GM23338 (cell line): ENCODE results near the gene PHLDB2. TPM values are rescaled to one million over a fixed set of nuclear protein-coding genes. Genes with fewer than 3 reads are reported as not detected.

ENCODE experiments used
- ATAC-seq: fragments of 200-7000 bp; cut with Tn5 transposase; 3 replicates; pipeline ENCODE4 v1.9.1; 2020
- DNase-seq: peaks from one replicate; pipeline ENCODE4 v3.0.0-alpha.2; 2015; ENCODE audit warnings: low spot score
- H2AFZ ChIP-seq: fragments of 200-600 bp; sonication (generic); 2 replicates; pipeline ENCODE4 v1.8.0; 2016; ENCODE audit warnings: antibody characterized with exemption, mild to moderate bottlenecking, moderate library complexity
- H3F3A ChIP-seq: fragments of 200-600 bp; sonication (generic); replicated peaks from 2 replicates; pipeline ENCODE4 v1.8.0; 2017; ENCODE audit warnings: antibody characterized with exemption, mixed run types, low read depth
- H3K27ac ChIP-seq: fragments of 200-600 bp; sonication (generic); 2 replicates; pipeline ENCODE4 v1.6.1; 2016; ENCODE audit warnings: low read depth
- H3K27me3 ChIP-seq: fragments of 200-600 bp; sonication (generic); 2 replicates; pipeline ENCODE4 v1.8.0; 2016; ENCODE audit warnings: mild to moderate bottlenecking, mixed run types, moderate library complexity; ENCODE audit not compliant: insufficient read depth
- H3K36me3 ChIP-seq: fragments of 200-600 bp; sonication (generic); 2 replicates; pipeline ENCODE4 v1.8.0; 2016; ENCODE audit warnings: mild to moderate bottlenecking; ENCODE audit not compliant: insufficient read depth
- H3K4me1 ChIP-seq: fragments of 200-600 bp; sonication (generic); 2 replicates; pipeline ENCODE4 v1.8.0; 2016; ENCODE audit warnings: mild to moderate bottlenecking, moderate library complexity; ENCODE audit not compliant: insufficient read depth
- H3K4me2 ChIP-seq: fragments of 200-600 bp; sonication (generic); 2 replicates; pipeline ENCODE4 v1.7.1; 2017; ENCODE audit warnings: mixed run types
- H3K4me3 ChIP-seq: fragments of 200-600 bp; sonication (generic); 2 replicates; pipeline ENCODE4 v1.6.1; 2016; ENCODE audit warnings: mixed run types
- H3K79me2 ChIP-seq: fragments of 200-600 bp; sonication (generic); replicated peaks from 2 replicates; pipeline ENCODE4 v1.8.0; 2017; ENCODE audit warnings: mild to moderate bottlenecking; ENCODE audit not compliant: insufficient read depth
- H3K9me2 ChIP-seq: fragments of 200-600 bp; sonication (generic); 2 replicates; pipeline ENCODE4 v1.8.0; 2017; ENCODE audit not compliant: insufficient read depth
- H4K20me1 ChIP-seq: fragments of 200-600 bp; sonication (generic); replicated peaks from 2 replicates; pipeline ENCODE4 v1.8.0; 2017; ENCODE audit warnings: mild to moderate bottlenecking; ENCODE audit not compliant: insufficient read depth
- H3K27ac Mint-ChIP-seq: 2 replicates; pipeline ENCODE4 v1.8.0; 2020; ENCODE audit warnings: inconsistent platforms, mild to moderate bottlenecking, moderate library complexity, mixed read lengths
- H3K27me3 Mint-ChIP-seq: 3 replicates; pipeline ENCODE4 v1.8.0; 2022; ENCODE audit warnings: low read depth, mild to moderate bottlenecking, moderate library complexity, mixed read lengths, inconsistent platforms; ENCODE audit not compliant: insufficient read depth, poor library complexity
- H3K36me3 Mint-ChIP-seq: 3 replicates; pipeline ENCODE4 v1.8.0; 2021; ENCODE audit warnings: low read depth, mild to moderate bottlenecking, inconsistent platforms, moderate library complexity, mixed read lengths
- H3K4me1 Mint-ChIP-seq: 3 replicates; pipeline ENCODE4 v1.8.0; 2020; ENCODE audit warnings: mild to moderate bottlenecking, inconsistent platforms, mixed read lengths
- H3K4me3 Mint-ChIP-seq: 3 replicates; pipeline ENCODE4 v1.8.0; 2021; ENCODE audit warnings: moderate library complexity, mild to moderate bottlenecking, inconsistent platforms, mixed read lengths
- H3K9me3 Mint-ChIP-seq: 3 replicates; pipeline ENCODE4 v1.8.0; 2020; ENCODE audit warnings: moderate library complexity, mild to moderate bottlenecking, inconsistent platforms, mixed read lengths
- CREB1 ChIP-seq: fragments of 250-450 bp; sonication (Bioruptor Pico); IDR thresholded peaks from 2 replicates; pipeline ENCODE4 v1.5.0; 2020; ENCODE audit warnings: low read depth, mild to moderate bottlenecking, moderate library complexity
- ETS1 ChIP-seq: IDR thresholded peaks from 2 replicates; pipeline ENCODE4 v1.6.1; 2016; ENCODE audit warnings: antibody characterized with exemption
- EZH2 ChIP-seq: fragments of 200-600 bp; sonication (generic); IDR thresholded peaks from one replicate; pipeline ENCODE4 v1.8.0; 2017; ENCODE audit warnings: antibody characterized with exemption, mild to moderate bottlenecking, low read depth; ENCODE audit not compliant: unreplicated experiment
- EZH2phosphoT487 ChIP-seq: fragments of 200-600 bp; sonication (generic); IDR thresholded peaks from one replicate; pipeline ENCODE4 v1.8.1; 2018; ENCODE audit warnings: antibody characterized with exemption; ENCODE audit not compliant: unreplicated experiment
- JUNB ChIP-seq: IDR thresholded peaks from one replicate; pipeline ENCODE4 v1.6.1; 2016; ENCODE audit warnings: antibody characterized with exemption; ENCODE audit not compliant: unreplicated experiment
- NANOG ChIP-seq: IDR thresholded peaks from 2 replicates; pipeline ENCODE4 v1.6.1; 2016; ENCODE audit warnings: antibody characterized with exemption, borderline replicate concordance
- POLR2AphosphoS5 ChIP-seq: IDR thresholded peaks from 2 replicates; pipeline ENCODE4 v1.6.1; 2016; ENCODE audit warnings: antibody characterized with exemption, low read depth
- REST ChIP-seq: IDR thresholded peaks from one replicate; pipeline ENCODE4 v1.6.1; 2018; ENCODE audit warnings: antibody characterized with exemption; ENCODE audit not compliant: unreplicated experiment
- STAT1 ChIP-seq: IDR thresholded peaks from one replicate; pipeline ENCODE4 v1.6.1; 2016; ENCODE audit warnings: antibody characterized with exemption; ENCODE audit not compliant: unreplicated experiment
- ZNF114 ChIP-seq: fragments of 250-450 bp; sonication (Bioruptor Pico); IDR thresholded peaks from 2 replicates; pipeline ENCODE4 v1.5.0; 2020; ENCODE audit warnings: mild to moderate bottlenecking, moderate library complexity
- polyA plus RNA-seq: library from polyadenylated mRNA; unstranded; fragments of >200 nt; fragmentation: Nextera tagmentation; extraction: Ambion mirVana; gene quantifications from 2 replicates; pipeline ENCODE4 v1.2.1, GENCODE V29; 2016
- total RNA-seq: library from RNA; depleted of rRNA; stranded (reverse); fragments of >200 nt; shearing (Covaris generic); gene quantifications from 2 replicates; pipeline ENCODE4 v1.2.3, GENCODE V29; 2014
- TF ChIP-seq, protein P1 (sequence below), 2 experiments: fragments of 200-600 bp in 1 of 2; sonication (generic) in 1 of 2; conservative IDR thresholded peaks; 2 replicates each; pipeline versions ENCODE4 v1.5.1 to v1.6.1; 2016 to 2017; ENCODE audit warnings: antibody characterized with exemption in 2 of 2, low read depth in 2 of 2, mild to moderate bottlenecking in 2 of 2, moderate library complexity in 1 of 2
- TF ChIP-seq, protein P2 (sequence below): fragments of 250-450 bp; sonication (Bioruptor Pico); IDR thresholded peaks from 2 replicates; pipeline ENCODE4 v1.5.0; 2020; ENCODE audit warnings: mild to moderate bottlenecking, moderate library complexity

PHLDB2 gene
- total and polyA plus RNA-seq, 2 experiments from 2014 or later: 19.5 to 33.7 TPM

DNA sequence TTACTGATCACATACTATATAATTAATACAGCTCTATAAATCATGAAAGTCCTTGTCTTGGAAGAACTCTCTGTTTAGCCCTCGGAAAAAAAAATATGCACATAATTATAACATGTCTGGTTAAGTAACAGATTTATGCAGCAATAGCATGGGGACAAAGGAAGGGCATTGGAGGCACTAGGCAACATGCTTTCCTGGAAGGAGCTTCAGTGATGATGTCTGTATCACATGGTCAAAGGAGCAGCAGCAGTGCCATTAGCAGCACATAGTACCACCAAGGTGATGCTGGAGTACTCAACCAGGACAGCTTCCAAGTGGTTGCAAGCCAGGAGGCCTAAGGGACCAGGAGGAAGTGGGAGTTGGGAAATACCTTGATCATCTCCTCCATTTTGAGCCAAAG is 36.3 kb upstream of the PHLDB2 start:
- H3K27ac ChIP-seq: no peak overlapping the region
- Mint-ChIP-seq H3K27me3 (peaks cover 6% of the 10 kb centered on the region), H3K36me3 (no peaks in the 10 kb centered on the region), H3K4me1 (no peaks in the 10 kb centered on the region), H3K4me3 (no peak overlapping the region), H3K9me3 (no peaks in the 10 kb centered on the region; the same call in 2 of the 3 replicates), H3K27ac (no peak overlapping the region)
- DNase-seq (no peak), ATAC-seq (no peak)
- no peaks in the 10 kb centered on the region for H3F3A ChIP-seq
- no peaks in the 10 kb centered on the region for H3K36me3 ChIP-seq
- no peak overlapping the region for H3K4me2 ChIP-seq
- peaks cover 10% of the 10 kb centered on the region; the same call in 1 of the 2 replicates for H3K9me2 ChIP-seq
- H3K4me3 ChIP-seq: no peak overlapping the region
- no peaks in the 10 kb centered on the region for H3K4me1 ChIP-seq
- H2AFZ ChIP-seq: no peak overlapping the region
- TF ChIP-seq CREB1 (CRISPR knock-in tag) (no peak), JUNB (no peak), STAT1 (no peak), EZH2phosphoT487 (no peak), REST (no peak), POLR2AphosphoS5 (no peak), ZNF114 (CRISPR knock-in tag) (no peak), EZH2 (no peak), NANOG (no peak), ETS1 (no peak)
- TF ChIP-seq, protein P1, sequence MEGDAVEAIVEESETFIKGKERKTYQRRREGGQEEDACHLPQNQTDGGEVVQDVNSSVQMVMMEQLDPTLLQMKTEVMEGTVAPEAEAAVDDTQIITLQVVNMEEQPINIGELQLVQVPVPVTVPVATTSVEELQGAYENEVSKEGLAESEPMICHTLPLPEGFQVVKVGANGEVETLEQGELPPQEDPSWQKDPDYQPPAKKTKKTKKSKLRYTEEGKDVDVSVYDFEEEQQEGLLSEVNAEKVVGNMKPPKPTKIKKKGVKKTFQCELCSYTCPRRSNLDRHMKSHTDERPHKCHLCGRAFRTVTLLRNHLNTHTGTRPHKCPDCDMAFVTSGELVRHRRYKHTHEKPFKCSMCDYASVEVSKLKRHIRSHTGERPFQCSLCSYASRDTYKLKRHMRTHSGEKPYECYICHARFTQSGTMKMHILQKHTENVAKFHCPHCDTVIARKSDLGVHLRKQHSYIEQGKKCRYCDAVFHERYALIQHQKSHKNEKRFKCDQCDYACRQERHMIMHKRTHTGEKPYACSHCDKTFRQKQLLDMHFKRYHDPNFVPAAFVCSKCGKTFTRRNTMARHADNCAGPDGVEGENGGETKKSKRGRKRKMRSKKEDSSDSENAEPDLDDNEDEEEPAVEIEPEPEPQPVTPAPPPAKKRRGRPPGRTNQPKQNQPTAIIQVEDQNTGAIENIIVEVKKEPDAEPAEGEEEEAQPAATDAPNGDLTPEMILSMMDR (conservative IDR thresholded peaks at IDR 0.05; ENCODE audit: low read depth in 2 of 2): no peak
- TF ChIP-seq, protein P2, sequence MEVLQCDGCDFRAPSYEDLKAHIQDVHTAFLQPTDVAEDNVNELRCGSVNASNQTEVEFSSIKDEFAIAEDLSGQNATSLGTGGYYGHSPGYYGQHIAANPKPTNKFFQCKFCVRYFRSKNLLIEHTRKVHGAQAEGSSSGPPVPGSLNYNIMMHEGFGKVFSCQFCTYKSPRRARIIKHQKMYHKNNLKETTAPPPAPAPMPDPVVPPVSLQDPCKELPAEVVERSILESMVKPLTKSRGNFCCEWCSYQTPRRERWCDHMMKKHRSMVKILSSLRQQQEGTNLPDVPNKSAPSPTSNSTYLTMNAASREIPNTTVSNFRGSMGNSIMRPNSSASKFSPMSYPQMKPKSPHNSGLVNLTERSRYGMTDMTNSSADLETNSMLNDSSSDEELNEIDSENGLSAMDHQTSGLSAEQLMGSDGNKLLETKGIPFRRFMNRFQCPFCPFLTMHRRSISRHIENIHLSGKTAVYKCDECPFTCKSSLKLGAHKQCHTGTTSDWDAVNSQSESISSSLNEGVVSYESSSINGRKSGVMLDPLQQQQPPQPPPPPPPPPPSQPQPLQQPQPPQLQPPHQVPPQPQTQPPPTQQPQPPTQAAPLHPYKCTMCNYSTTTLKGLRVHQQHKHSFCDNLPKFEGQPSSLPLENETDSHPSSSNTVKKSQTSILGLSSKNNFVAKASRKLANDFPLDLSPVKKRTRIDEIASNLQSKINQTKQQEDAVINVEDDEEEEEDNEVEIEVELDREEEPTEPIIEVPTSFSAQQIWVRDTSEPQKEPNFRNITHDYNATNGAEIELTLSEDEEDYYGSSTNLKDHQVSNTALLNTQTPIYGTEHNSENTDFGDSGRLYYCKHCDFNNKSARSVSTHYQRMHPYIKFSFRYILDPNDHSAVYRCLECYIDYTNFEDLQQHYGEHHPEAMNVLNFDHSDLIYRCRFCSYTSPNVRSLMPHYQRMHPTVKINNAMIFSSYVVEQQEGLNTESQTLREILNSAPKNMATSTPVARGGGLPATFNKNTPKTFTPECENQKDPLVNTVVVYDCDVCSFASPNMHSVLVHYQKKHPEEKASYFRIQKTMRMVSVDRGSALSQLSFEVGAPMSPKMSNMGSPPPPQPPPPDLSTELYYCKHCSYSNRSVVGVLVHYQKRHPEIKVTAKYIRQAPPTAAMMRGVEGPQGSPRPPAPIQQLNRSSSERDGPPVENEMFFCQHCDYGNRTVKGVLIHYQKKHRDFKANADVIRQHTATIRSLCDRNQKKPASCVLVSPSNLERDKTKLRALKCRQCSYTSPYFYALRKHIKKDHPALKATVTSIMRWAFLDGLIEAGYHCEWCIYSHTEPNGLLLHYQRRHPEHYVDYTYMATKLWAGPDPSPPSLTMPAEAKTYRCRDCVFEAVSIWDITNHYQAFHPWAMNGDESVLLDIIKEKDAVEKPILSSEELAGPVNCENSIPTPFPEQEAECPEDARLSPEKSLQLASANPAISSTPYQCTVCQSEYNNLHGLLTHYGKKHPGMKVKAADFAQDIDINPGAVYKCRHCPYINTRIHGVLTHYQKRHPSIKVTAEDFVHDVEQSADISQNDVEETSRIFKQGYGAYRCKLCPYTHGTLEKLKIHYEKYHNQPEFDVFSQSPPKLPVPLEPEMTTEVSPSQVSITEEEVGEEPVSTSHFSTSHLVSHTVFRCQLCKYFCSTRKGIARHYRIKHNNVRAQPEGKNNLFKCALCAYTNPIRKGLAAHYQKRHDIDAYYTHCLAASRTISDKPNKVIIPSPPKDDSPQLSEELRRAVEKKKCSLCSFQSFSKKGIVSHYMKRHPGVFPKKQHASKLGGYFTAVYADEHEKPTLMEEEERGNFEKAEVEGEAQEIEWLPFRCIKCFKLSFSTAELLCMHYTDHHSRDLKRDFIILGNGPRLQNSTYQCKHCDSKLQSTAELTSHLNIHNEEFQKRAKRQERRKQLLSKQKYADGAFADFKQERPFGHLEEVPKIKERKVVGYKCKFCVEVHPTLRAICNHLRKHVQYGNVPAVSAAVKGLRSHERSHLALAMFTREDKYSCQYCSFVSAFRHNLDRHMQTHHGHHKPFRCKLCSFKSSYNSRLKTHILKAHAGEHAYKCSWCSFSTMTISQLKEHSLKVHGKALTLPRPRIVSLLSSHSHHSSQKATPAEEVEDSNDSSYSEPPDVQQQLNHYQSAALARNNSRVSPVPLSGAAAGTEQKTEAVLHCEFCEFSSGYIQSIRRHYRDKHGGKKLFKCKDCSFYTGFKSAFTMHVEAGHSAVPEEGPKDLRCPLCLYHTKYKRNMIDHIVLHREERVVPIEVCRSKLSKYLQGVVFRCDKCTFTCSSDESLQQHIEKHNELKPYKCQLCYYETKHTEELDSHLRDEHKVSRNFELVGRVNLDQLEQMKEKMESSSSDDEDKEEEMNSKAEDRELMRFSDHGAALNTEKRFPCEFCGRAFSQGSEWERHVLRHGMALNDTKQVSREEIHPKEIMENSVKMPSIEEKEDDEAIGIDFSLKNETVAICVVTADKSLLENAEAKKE (CRISPR knock-in tag): no peak
- H3K79me2 ChIP-seq: no peaks in the 10 kb centered on the region
- no peaks in the 10 kb centered on the region for H4K20me1 ChIP-seq
- no peaks in the 10 kb centered on the region for H3K27me3 ChIP-seq
